ENCODE results near the gene CDK18. TPM values are rescaled to one million over a fixed set of nuclear protein-coding genes. Genes with fewer than 3 reads are reported as not detected.

CDK18 gene
- total and polyA plus RNA-seq, 9 of the 15 experiments (the other 6 are each of a cell fraction or from before 2014, with no cell fraction given) = 0.05 to 0.69 (median 0.17) TPM; not detected in 2

GRCh38 chr1:205568469-205569361, 64.2 kb downstream of the CDK18 start:
- FAIRE-seq (no peak), DNase-seq (ENCODE audit: extremely low read depth in 1 of 4, low spot score in 3 of 4) (peak in 2 of 4 experiments; percentile 63 to 65), ATAC-seq (no peak)
- in situ Hi-C loops (cut with MboI) = no loop called here
- H3K4me3 ChIP-seq = no peak overlapping the region
- H3K9me1 ChIP-seq (ENCODE audit: control insufficient read depth, insufficient read depth, low read length) = no peaks in the 10 kb centered on the region
- ChIA-PET CTCF (ENCODE audit: low intra/inter-chr PET ratio) (interaction anchor here (0.7 kb wide), 1 partner anchor 223 kb away, joined by 7 read pairs; no protein-coding TSS in a partner anchor), POLR2A (interaction anchor here (0.5 to 0.7 kb wide), 2 partner anchors 101 to 918 kb away, joined by 3 to 4 read pairs; no protein-coding TSS in a partner anchor)
- no peak for TF ChIP-seq SRSF9 (IDR thresholded peaks at IDR 0.05; ENCODE audit: borderline replicate concordance, low read depth, low read length)
- no peak for TF ChIP-seq BACH1 (tag; IDR thresholded peaks at IDR 0.05)
- TF ChIP-seq ATF2 (CRISPR knock-in tag; IDR thresholded peaks at IDR 0.05) = no peak
- TF ChIP-seq NCOA1 (IDR thresholded peaks at IDR 0.05; ENCODE audit: low read depth) = no peak
- no peak for TF ChIP-seq IRF2 (CRISPR knock-in tag; IDR thresholded peaks at IDR 0.05)
- no peak for TF ChIP-seq SREBF1 (IDR thresholded peaks at IDR 0.05; ENCODE audit: borderline replicate concordance, low read depth, low read length)
- no peak for TF ChIP-seq ATF4 (CRISPR knock-in tag; IDR thresholded peaks at IDR 0.05)
- intact Hi-C loops (cut with micrococcal nuclease) = no loop called here
- no TSS peak for BruUV-seq (replicated peaks)
- H3K4me2 ChIP-seq (ENCODE audit: insufficient read depth, low read length) = no peak overlapping the region
- no peaks in the 10 kb centered on the region for H3K36me3 ChIP-seq (ENCODE audit: control insufficient read depth, insufficient read depth, low read length)
- 7% methylated on average over 57 of the region's 90 CpGs for WGBS (ENCODE audit: insufficient coverage, low coverage, missing lambda C conversion rate)
- no peak overlapping the region for H2AFZ ChIP-seq (ENCODE audit: low read depth, low read length)
- H3K9me3 ChIP-seq (replicated peaks; ENCODE audit: control insufficient read depth, insufficient read depth, low read depth, low read length) = no peaks in the 10 kb centered on the region
- H3K4me1 ChIP-seq (replicated peaks in 1 of 2; ENCODE audit: control insufficient read depth in 2 of 2, insufficient read depth in 2 of 2, low read length in 2 of 2) = peaks cover 0 to 7% of the 10 kb centered on the region in 2 experiments; a peak in 2 of 5 replicates
- H4K20me1 ChIP-seq (replicated peaks; ENCODE audit: control insufficient read depth, insufficient read depth, low read length) = peaks cover 11% of the 10 kb centered on the region; the same call in 1 of the 2 replicates
- no peak overlapping the region for H3K27ac ChIP-seq (ENCODE audit: extremely low read depth, low read depth, low read length)
- no peaks in the 10 kb centered on the region for H3K79me2 ChIP-seq (ENCODE audit: control insufficient read depth, insufficient read depth, low read length)
- H3K9ac ChIP-seq (ENCODE audit: insufficient read depth in 1 of 2, low read depth in 2 of 2, low read length in 2 of 2) = no peak overlapping the region
- peaks cover 36 to 55% of the 10 kb centered on the region in 2 experiments for H3K27me3 ChIP-seq (ENCODE audit: control insufficient read depth in 2 of 2, insufficient read depth in 2 of 2, low read length in 2 of 2)
